H9 (cell line): ENCODE measurements around the gene IL16. TPM values are rescaled to one million over a fixed set of nuclear protein-coding genes. Genes with fewer than 3 reads are reported as not detected.

Experiments used
- DNase-seq: peaks from one replicate; pipeline ENCODE4 v3.0.0-alpha.2; 2017
- H2AFZ ChIP-seq: one replicate; pipeline ENCODE4 v1.6.1; 2013; ENCODE audit warnings: mild to moderate bottlenecking, low read length, control low read depth, moderate library complexity
- H2AK5ac ChIP-seq: 2 replicates; pipeline ENCODE4 v1.6.1; 2013; ENCODE audit warnings: low read length, control low read depth, mixed read lengths; ENCODE audit not compliant: insufficient read length
- H2BK120ac ChIP-seq: one replicate; pipeline ENCODE4 v1.6.1; 2013; ENCODE audit warnings: low read depth, mild to moderate bottlenecking, low read length, control low read depth, inconsistent platforms; ENCODE audit not compliant: poor library complexity, severe bottlenecking
- H2BK12ac ChIP-seq: 2 replicates; pipeline ENCODE4 v1.6.1; 2013; ENCODE audit warnings: low read length, control low read depth, mixed read lengths, low read depth; ENCODE audit not compliant: insufficient read length
- H2BK15ac ChIP-seq: 2 replicates; pipeline ENCODE4 v1.6.1; 2013; ENCODE audit warnings: low read depth, low read length, control low read depth
- H2BK20ac ChIP-seq: one replicate; pipeline ENCODE4 v1.6.1; 2013; ENCODE audit warnings: low read depth, mild to moderate bottlenecking, low read length, control low read depth, inconsistent platforms; ENCODE audit not compliant: poor library complexity, severe bottlenecking
- H2BK5ac ChIP-seq: 2 replicates; pipeline ENCODE4 v1.6.1; 2013; ENCODE audit warnings: low read length, control low read depth, mixed read lengths; ENCODE audit not compliant: insufficient read length
- H3K14ac ChIP-seq: 2 replicates; pipeline ENCODE4 v1.6.1; 2013; ENCODE audit warnings: low read length, control low read depth; ENCODE audit not compliant: insufficient read depth
- H3K18ac ChIP-seq: 2 replicates; pipeline ENCODE4 v1.6.1; 2013; ENCODE audit warnings: low read depth, mild to moderate bottlenecking, mixed read lengths, low read length, control low read depth; ENCODE audit not compliant: insufficient read length
- H3K23ac ChIP-seq: 2 replicates; pipeline ENCODE4 v1.6.1; 2013; ENCODE audit warnings: low read length, control low read depth, mixed read lengths, low read depth; ENCODE audit not compliant: insufficient read length
- H3K23me2 ChIP-seq: 2 replicates; pipeline ENCODE4 v1.6.1; 2013; ENCODE audit warnings: low read depth, mild to moderate bottlenecking, mixed read lengths, low read length, control low read depth; ENCODE audit not compliant: insufficient read length, poor library complexity, severe bottlenecking
- H3K27ac ChIP-seq: 2 replicates; pipeline ENCODE4 v1.5.1; 2013; ENCODE audit warnings: low read length, control low read depth, mixed read lengths, low read depth; ENCODE audit not compliant: insufficient read length
- H3K27me3 ChIP-seq: 2 replicates; pipeline ENCODE4 v1.6.1; 2013; ENCODE audit warnings: low read length, control low read depth, inconsistent platforms; ENCODE audit not compliant: insufficient read depth
- H3K4ac ChIP-seq: 2 replicates; pipeline ENCODE4 v1.6.1; 2013; ENCODE audit warnings: low read depth, mild to moderate bottlenecking, control low read depth, inconsistent platforms, low read length, moderate library complexity
- H3K4me1 ChIP-seq: 2 replicates; pipeline ENCODE4 v1.6.1; 2013; ENCODE audit warnings: low read length, control low read depth, inconsistent platforms; ENCODE audit not compliant: insufficient read depth
- H3K4me2 ChIP-seq: 2 replicates; pipeline ENCODE4 v1.6.1; 2013; ENCODE audit warnings: low read length, control low read depth, mixed read lengths; ENCODE audit not compliant: insufficient read length, insufficient read depth
- H3K56ac ChIP-seq: 2 replicates; pipeline ENCODE4 v1.6.1; 2013; ENCODE audit warnings: low read depth, mild to moderate bottlenecking, mixed read lengths, low read length, control low read depth; ENCODE audit not compliant: insufficient read length
- H3K79me1 ChIP-seq: 2 replicates; pipeline ENCODE4 v1.6.1; 2013; ENCODE audit warnings: low read depth, mild to moderate bottlenecking, moderate library complexity, low read length, control low read depth, inconsistent platforms; ENCODE audit not compliant: insufficient read depth, poor library complexity, severe bottlenecking
- H3K79me2 ChIP-seq: 2 replicates; pipeline ENCODE4 v1.6.1; 2013; ENCODE audit warnings: low read length, control low read depth, inconsistent platforms; ENCODE audit not compliant: insufficient read depth
- H3K9ac ChIP-seq: 2 replicates; pipeline ENCODE4 v1.6.1; 2013; ENCODE audit warnings: low read length, control low read depth, mixed read lengths; ENCODE audit not compliant: insufficient read length; ENCODE audit errors: extremely low read depth
- H3K9me3 ChIP-seq: one replicate; pipeline ENCODE4 v1.6.1; 2013; ENCODE audit warnings: low read depth, low read length, inconsistent platforms; ENCODE audit not compliant: control insufficient read depth
- H3T11ph ChIP-seq: one replicate; pipeline ENCODE4 v1.6.1; 2013; ENCODE audit warnings: mild to moderate bottlenecking, low read length, control low read depth, inconsistent platforms
- H4K20me1 ChIP-seq: one replicate; pipeline ENCODE4 v1.6.1; 2013; ENCODE audit not compliant: control insufficient read depth, insufficient read length, insufficient read depth
- H4K5ac ChIP-seq: 2 replicates; pipeline ENCODE4 v1.6.1; 2013; ENCODE audit warnings: low read depth, mild to moderate bottlenecking, mixed read lengths, low read length, control low read depth; ENCODE audit not compliant: insufficient read length
- H4K8ac ChIP-seq: replicated peaks from 2 replicates; pipeline ENCODE4 v1.6.1; 2013; ENCODE audit warnings: low read length, control low read depth, mixed read lengths, low read depth; ENCODE audit not compliant: insufficient read length
- H4K91ac ChIP-seq: 2 replicates; pipeline ENCODE4 v1.6.1; 2013; ENCODE audit warnings: low read depth, mild to moderate bottlenecking, moderate library complexity, mixed read lengths, low read length, control low read depth; ENCODE audit not compliant: insufficient read length
- H3K27ac Mint-ChIP-seq, 3 experiments: 2 replicates in 2 of 3; 3 replicates in 1 of 3; pipeline ENCODE4 v1.8.0; 2020 to 2021; ENCODE audit warnings: mixed read lengths in 3 of 3, mild to moderate bottlenecking in 1 of 3, moderate library complexity in 1 of 3
- H3K27me3 Mint-ChIP-seq: 2 replicates; pipeline ENCODE4 v1.8.0; 2021; ENCODE audit warnings: low read depth, mild to moderate bottlenecking, moderate library complexity, mixed read lengths
- H3K36me3 Mint-ChIP-seq, 3 experiments: 2 replicates in 2 of 3; 3 replicates in 1 of 3; pipeline ENCODE4 v1.8.0; 2020 to 2021; ENCODE audit warnings: low read depth in 3 of 3, mixed read lengths in 3 of 3; ENCODE audit not compliant: insufficient read depth in 1 of 3
- H3K4me1 Mint-ChIP-seq, 2 experiments: 2 replicates each; pipeline ENCODE4 v1.8.0; 2020; ENCODE audit warnings: mixed read lengths in 2 of 2
- H3K4me3 Mint-ChIP-seq, 2 experiments: 2 replicates in 1 of 2; 3 replicates in 1 of 2; pipeline ENCODE4 v1.8.0; 2020 to 2021; ENCODE audit warnings: mild to moderate bottlenecking in 2 of 2, mixed read lengths in 2 of 2, moderate library complexity in 1 of 2
- H3K9me3 Mint-ChIP-seq, 2 experiments: 2 replicates in 1 of 2; 3 replicates in 1 of 2; pipeline ENCODE4 v1.8.0; 2020; ENCODE audit warnings: mild to moderate bottlenecking in 2 of 2, mixed read lengths in 2 of 2, moderate library complexity in 1 of 2
- WGBS: extraction: QIAGEN DNeasy Blood & Tissue Kit; methylation state at CpG from one replicate; pipeline ENCODE4 v1.1.7; 2013; ENCODE audit warnings: missing lambda C conversion rate, low lambda C conversion rate, mixed read lengths; ENCODE audit not compliant: insufficient read length; ENCODE audit errors: extremely low coverage; 5-methylcytosine and 5-hydroxymethylcytosine counted together
- total RNA-seq: library from RNA; stranded (reverse); gene quantifications from 2 replicates; pipeline ENCODE4 v1.2.1, GENCODE V29; 2021
- TF ChIP-seq, protein P1 (sequence below): fragments of 200-600 bp; sonication (generic); conservative IDR thresholded peaks from 3 replicates; pipeline ENCODE4 v1.8.0; 2021; ENCODE audit warnings: antibody characterized with exemption, mild to moderate bottlenecking

IL16 gene
- total RNA-seq, 1 experiment from 2014 or later, result 0.28 TPM

DNA sequence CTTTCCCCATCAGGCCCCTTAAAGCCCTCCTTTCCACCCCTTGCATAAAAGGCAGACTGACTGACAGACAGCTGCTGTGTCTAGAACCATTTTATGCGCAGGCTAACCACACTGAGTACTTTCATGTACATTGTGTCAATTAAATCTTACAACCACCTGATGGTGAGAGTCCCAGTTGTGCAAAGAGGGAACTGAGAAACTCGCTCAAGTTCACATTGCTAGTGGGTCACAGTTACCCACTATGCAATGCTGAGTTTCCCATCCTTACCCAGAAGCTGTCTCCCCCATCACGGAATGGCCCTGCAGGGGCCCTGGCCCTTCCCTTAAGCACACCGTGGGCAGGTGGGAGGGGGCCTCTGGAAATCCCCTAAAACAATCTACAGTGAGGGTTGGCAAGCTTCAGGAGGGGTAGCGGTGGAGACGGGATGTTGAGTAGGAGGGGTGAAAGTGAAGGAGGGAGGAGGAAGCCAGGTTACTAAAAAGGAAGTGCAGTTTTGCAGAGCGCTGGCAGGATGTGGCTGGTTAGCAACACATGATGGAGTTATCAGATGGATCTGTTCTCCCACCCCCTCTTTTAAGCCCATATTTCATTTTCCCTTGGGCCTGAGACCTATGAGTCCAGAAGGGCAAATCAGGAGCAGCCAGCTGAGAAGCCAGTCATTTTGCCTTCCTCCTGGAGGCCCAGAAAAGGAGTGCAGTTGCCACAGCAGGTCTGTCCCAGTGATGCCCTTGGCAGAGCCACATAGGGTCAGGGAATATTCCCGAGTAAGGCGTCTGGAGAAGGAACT lies 97.2 kb downstream of the IL16 start:
- Mint-ChIP-seq H3K27ac (peak overlapping the region in 1 of 3 experiments; percentile 44; a peak in 1 of 7 replicates), H3K36me3 (no peaks in the 10 kb centered on the region), H3K9me3 (no peaks in the 10 kb centered on the region), H3K27me3 (peaks cover 17% of the 10 kb centered on the region), H3K4me1 (peaks cover 11 to 18% of the 10 kb centered on the region in 2 experiments), H3K4me3 (no peak overlapping the region)
- H3K4me2 ChIP-seq, result no peak overlapping the region
- no peak overlapping the region for H2AK5ac ChIP-seq
- H4K5ac ChIP-seq, result no peak overlapping the region
- no peak overlapping the region for H3K27ac ChIP-seq
- H4K8ac ChIP-seq, result no peak overlapping the region
- no peak overlapping the region for H3K56ac ChIP-seq
- no peak overlapping the region for H3T11ph ChIP-seq
- H3K9me3 ChIP-seq, result no peaks in the 10 kb centered on the region
- H2BK20ac ChIP-seq, result no peak overlapping the region
- TF ChIP-seq, protein P1, sequence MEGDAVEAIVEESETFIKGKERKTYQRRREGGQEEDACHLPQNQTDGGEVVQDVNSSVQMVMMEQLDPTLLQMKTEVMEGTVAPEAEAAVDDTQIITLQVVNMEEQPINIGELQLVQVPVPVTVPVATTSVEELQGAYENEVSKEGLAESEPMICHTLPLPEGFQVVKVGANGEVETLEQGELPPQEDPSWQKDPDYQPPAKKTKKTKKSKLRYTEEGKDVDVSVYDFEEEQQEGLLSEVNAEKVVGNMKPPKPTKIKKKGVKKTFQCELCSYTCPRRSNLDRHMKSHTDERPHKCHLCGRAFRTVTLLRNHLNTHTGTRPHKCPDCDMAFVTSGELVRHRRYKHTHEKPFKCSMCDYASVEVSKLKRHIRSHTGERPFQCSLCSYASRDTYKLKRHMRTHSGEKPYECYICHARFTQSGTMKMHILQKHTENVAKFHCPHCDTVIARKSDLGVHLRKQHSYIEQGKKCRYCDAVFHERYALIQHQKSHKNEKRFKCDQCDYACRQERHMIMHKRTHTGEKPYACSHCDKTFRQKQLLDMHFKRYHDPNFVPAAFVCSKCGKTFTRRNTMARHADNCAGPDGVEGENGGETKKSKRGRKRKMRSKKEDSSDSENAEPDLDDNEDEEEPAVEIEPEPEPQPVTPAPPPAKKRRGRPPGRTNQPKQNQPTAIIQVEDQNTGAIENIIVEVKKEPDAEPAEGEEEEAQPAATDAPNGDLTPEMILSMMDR, result no peak; the same call in 2 of the 3 replicates
- H3K23me2 ChIP-seq, result no peaks in the 10 kb centered on the region
- no peak for DNase-seq
- no peak overlapping the region for H2AFZ ChIP-seq
- H2BK15ac ChIP-seq, result no peak overlapping the region
- no CpG with 5 or more reads among the region's 9 CpGs for WGBS
- no peak overlapping the region for H2BK5ac ChIP-seq
- no peak overlapping the region for H3K14ac ChIP-seq
- no peaks in the 10 kb centered on the region for H3K79me1 ChIP-seq
- H4K91ac ChIP-seq, result no peak overlapping the region
- H3K23ac ChIP-seq, result no peak overlapping the region
- H3K4ac ChIP-seq, result no peak overlapping the region
- H4K20me1 ChIP-seq, result no peaks in the 10 kb centered on the region
- no peak overlapping the region for H2BK120ac ChIP-seq
- H3K79me2 ChIP-seq, result no peaks in the 10 kb centered on the region
- no peaks in the 10 kb centered on the region for H3K27me3 ChIP-seq
- no peak overlapping the region for H2BK12ac ChIP-seq
- H3K18ac ChIP-seq, result no peak overlapping the region
- peaks cover 5% of the 10 kb centered on the region; the same call in 1 of the 2 replicates for H3K4me1 ChIP-seq
- no peak overlapping the region for H3K9ac ChIP-seq
